C1 segment of cervical spinal cord (tissue), 14 donors: ENCODE results near the gene KCTD11.

Experiments used
- DNase-seq, 14 donors: peaks; one replicate each; lab custom pipeline; 2025; lab: John Stamatoyannopoulos, UW

KCTD11 gene

DNA sequence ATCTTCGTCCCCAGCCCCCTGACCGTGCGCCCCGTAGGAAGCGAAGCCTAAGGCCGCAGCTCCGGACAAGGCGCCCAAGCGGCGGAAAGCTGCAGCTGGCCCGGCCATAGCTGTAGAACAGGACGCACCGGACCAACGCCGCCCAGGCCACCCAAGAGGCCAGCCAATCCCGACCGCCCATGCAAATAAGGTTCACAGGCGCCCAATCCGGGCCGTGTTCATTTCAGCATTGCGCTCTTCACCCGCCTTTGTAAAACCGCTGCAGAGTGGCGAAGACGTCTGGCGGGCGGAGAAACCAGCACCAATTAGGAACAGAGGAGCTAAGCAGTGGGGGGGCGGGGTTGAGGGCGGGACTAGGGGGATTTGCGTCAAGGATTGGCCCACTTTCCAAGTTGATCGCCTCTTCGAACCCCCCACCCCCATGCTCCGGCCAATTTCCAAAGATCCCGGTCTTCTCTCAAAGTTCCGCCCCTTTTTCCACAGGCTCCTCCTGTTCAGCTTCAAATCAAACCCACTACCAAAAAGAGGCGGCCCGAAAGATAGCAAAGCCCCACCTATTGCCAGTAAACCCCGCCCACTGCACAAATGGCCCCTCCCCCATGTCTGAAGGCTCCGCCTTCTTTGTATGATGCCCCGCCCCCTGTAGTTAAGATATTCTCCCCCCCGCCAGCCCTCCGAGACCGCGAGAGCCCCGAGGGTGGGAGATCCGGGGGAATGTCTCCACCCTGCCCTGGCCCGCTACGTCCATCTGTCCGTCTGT is 52.2 kb downstream of the KCTD11 start, which contains the start of gene TMEM256:
TSS of gene TMEM256 (minus strand) at position 121 of the 760 bp plus-strand sequence. CDS start at position 108, 13 bp downstream.
- peak; percentile 94 to 100 (median 99) for DNase-seq
